K562 (cell line): ENCODE results near the gene TNF. TPM values are rescaled to one million over a fixed set of nuclear protein-coding genes. Genes with fewer than 3 reads are reported as not detected.

Source experiments
- E2F5 ChIP-seq: sonication (generic); formaldehyde crosslinking; IDR thresholded peaks from 2 replicates; pipeline ENCODE4 v1.8.0; 2022; ENCODE audit warnings: mild to moderate bottlenecking, missing genetic modification reagents
- ESRRA ChIP-seq: fragments of 450-650 bp; IDR thresholded peaks from 2 replicates; pipeline ENCODE4 v1.6.1; 2014; ENCODE audit warnings: low read depth, mild to moderate bottlenecking, moderate library complexity, borderline replicate concordance
- KAT7 ChIP-seq: sonication (generic); formaldehyde crosslinking; IDR thresholded peaks from 2 replicates; pipeline ENCODE4 v1.8.0; 2022; ENCODE audit warnings: missing genetic modification reagents, mild to moderate bottlenecking, borderline replicate concordance
- MAFK ChIP-seq: IDR thresholded peaks from 2 replicates; pipeline ENCODE4 v1.6.1; 2011; ENCODE audit warnings: low read length, improper control_type of control experiment
- MLLT1 ChIP-seq, 2 experiments: fragments of 450-650 bp; IDR thresholded peaks; 2 replicates each; pipeline ENCODE4 v1.6.1; 2016
- MYNN ChIP-seq, 2 experiments: sonication (generic); formaldehyde crosslinking in 1 of 2; IDR thresholded peaks; 2 replicates each; pipeline versions ENCODE4 v1.5.0 to v1.6.1; 2016 to 2020; ENCODE audit warnings: antibody characterized with exemption in 1 of 2, missing genetic modification reagents in 1 of 2
- NCOA1 ChIP-seq: fragments of 450-650 bp; IDR thresholded peaks from 2 replicates; pipeline ENCODE4 v1.6.1; 2016; ENCODE audit warnings: low read depth
- NR3C1 ChIP-seq: sonication (generic); formaldehyde crosslinking; IDR thresholded peaks from 2 replicates; pipeline ENCODE4 v1.8.1; 2022; ENCODE audit warnings: missing genetic modification reagents
- OTX1 ChIP-seq: fragments of 450-650 bp; formaldehyde crosslinking; IDR thresholded peaks from 2 replicates; pipeline ENCODE4 v1.4.0; 2022; ENCODE audit warnings: mild to moderate bottlenecking
- PHF8 ChIP-seq: fragments of 200-600 bp; sonication (generic); IDR thresholded peaks from 2 replicates; pipeline ENCODE4 v1.6.1; 2012; ENCODE audit warnings: mixed run types, mild to moderate bottlenecking, inconsistent platforms, low read length, moderate library complexity, borderline replicate concordance
- PREB ChIP-seq: sonication (generic); formaldehyde crosslinking; IDR thresholded peaks from 2 replicates; pipeline ENCODE4 v1.8.1; 2023; ENCODE audit warnings: mild to moderate bottlenecking, missing genetic modification reagents
- RNF219 ChIP-seq: fragments of 250-450 bp; sonication (Bioruptor Pico); IDR thresholded peaks from 2 replicates; pipeline ENCODE4 v1.5.0; 2022; ENCODE audit warnings: mild to moderate bottlenecking
- SMC3 ChIP-seq: conservative IDR thresholded peaks from 2 replicates; pipeline ENCODE4 v1.6.1; 2011; ENCODE audit warnings: low read depth, low read length, improper control_type of control experiment; ENCODE audit not compliant: insufficient read depth
- SNRNP70 ChIP-seq: fragments of 200-400 bp; formaldehyde crosslinking; optimal IDR thresholded peaks from 2 replicates; pipeline ENCODE3; 2017; ENCODE audit warnings: low read depth, low read length
- STAG1 ChIP-seq: sonication (generic); formaldehyde crosslinking; IDR thresholded peaks from 2 replicates; pipeline ENCODE4 v1.5.0; 2020; ENCODE audit warnings: missing genetic modification reagents, borderline replicate concordance
- SUPT5H ChIP-seq: fragments of 450-650 bp; IDR thresholded peaks from 2 replicates; pipeline ENCODE4 v1.6.1; 2016
- TBP ChIP-seq: optimal IDR thresholded peaks from 2 replicates; pipeline ENCODE3; 2011; ENCODE audit warnings: low read depth, low read length, improper control_type of control experiment
- TEAD2 ChIP-seq: fragments of 450-650 bp; IDR thresholded peaks from 2 replicates; pipeline ENCODE4 v1.6.1; 2016; ENCODE audit warnings: missing genetic modification characterization, control low read depth, missing compliant biosample characterization
- TRIM24 ChIP-seq, 2 experiments: fragments of 450-650 bp; IDR thresholded peaks; 2 replicates each; pipeline ENCODE4 v1.6.1; 2016
- ZBED1 ChIP-seq: IDR thresholded peaks from 2 replicates; pipeline ENCODE4 v1.6.1; 2014
- ZBTB7A ChIP-seq: IDR thresholded peaks from 2 replicates; pipeline ENCODE4 v1.6.1; 2011; ENCODE audit warnings: low read depth, mild to moderate bottlenecking, low read length, moderate library complexity, borderline replicate concordance; ENCODE audit not compliant: control insufficient read depth
- ZC3H8 ChIP-seq: fragments of 450-650 bp; IDR thresholded peaks from 2 replicates; pipeline ENCODE4 v1.6.1; 2017
- ZNF174 ChIP-seq: fragments of 250-450 bp; sonication (Bioruptor Pico); IDR thresholded peaks from 2 replicates; pipeline ENCODE4 v1.4.0; 2020; ENCODE audit warnings: mild to moderate bottlenecking
- ZNF408 ChIP-seq: fragments of 250-450 bp; sonication (Bioruptor Pico); IDR thresholded peaks from 2 replicates; pipeline ENCODE4 v1.4.0; 2020; ENCODE audit warnings: low read depth, mild to moderate bottlenecking, moderate library complexity
- polyA plus RNA-seq, 8 experiments: library from polyadenylated mRNA; depleted of rRNA in 4 of 8; stranded (reverse) in 5 of 8; unstranded in 3 of 8; fragments of >200 nt; fragmentation: Nextera tagmentation in 2 of 8; fragmentation: Illumina TruSeq in 1 of 8; extraction: Ambion mirVana in 2 of 8; extraction: Trizol in 1 of 8; gene quantifications; 2 replicates each; pipeline versions ENCODE4 v1.2.1 to v1.2.3, GENCODE V29; 2011 to 2014; ENCODE audit warnings: inconsistent platforms in 1 of 8, missing spikeins in 1 of 8
- total RNA-seq, 7 experiments: library from RNA; depleted of rRNA in 6 of 7; stranded (reverse); fragments of >200 nt in 6 of 7; fragmentation: Illumina TruSeq in 2 of 7; extraction: Trizol in 2 of 7; gene quantifications; 2 replicates each; pipeline versions ENCODE4 v1.2.1 to v1.2.3, GENCODE V29; 2011 to 2021; ENCODE audit warnings: low replicate concordance in 1 of 7

Gene TNF
- total and polyA plus RNA-seq, 9 of the 15 experiments (the other 6 are each of a cell fraction or from before 2014, with no cell fraction given), result 0.08 to 0.40 TPM; not detected in 7

GRCh38 chr6:31620586-31621319, 45.4 kb downstream of the TNF start, which contains the start of gene PRRC2A (continued):
- 0 out of 2 replicates have a peak, but pooled peaks have one; percentile 7 for TF ChIP-seq SMC3
- TF ChIP-seq ZC3H8, result no peak
- peak in 1 of 2 experiments; percentile 16; a peak in 1 of 4 replicates for TF ChIP-seq MLLT1 (IDR thresholded peaks at IDR 0.05)
- peak; percentile 59; the same call in 1 of the 2 replicates for TF ChIP-seq ZBTB7A
- TF ChIP-seq PHF8, result peak; percentile 75
- peak; percentile 95 for TF ChIP-seq TBP
- TF ChIP-seq PREB (CRISPR knock-in tag), result 0 out of 2 replicates have a peak, but pooled peaks have one; percentile 57
- TF ChIP-seq STAG1 (CRISPR knock-in tag), result peak; percentile 18; the same call in 1 of the 2 replicates
- peak; percentile 84 for TF ChIP-seq SUPT5H
- 0 out of 2 replicates have a peak, but pooled peaks have one; percentile 49 for TF ChIP-seq E2F5 (CRISPR knock-in tag)
- peak; percentile 51; the same call in 1 of the 2 replicates for TF ChIP-seq OTX1 (CRISPR knock-in tag)
- no peak for TF ChIP-seq ESRRA
- TF ChIP-seq NR3C1 (CRISPR knock-in tag), result 0 out of 2 replicates have a peak, but pooled peaks have one; percentile 61
- 0 out of 2 replicates have a peak, but pooled peaks have one; percentile 51 for TF ChIP-seq ZBED1
- 0 out of 2 replicates have a peak, but pooled peaks have one; percentile 32 for TF ChIP-seq NCOA1
- peak; percentile 78 for TF ChIP-seq KAT7
- no peak for TF ChIP-seq MAFK
- TF ChIP-seq TEAD2 (tag), result no peak
- TF ChIP-seq MYNN (IDR thresholded peaks at IDR 0.05), result 0 out of 2 replicates have a peak, but pooled peaks have one; percentile 13
- no peak for TF ChIP-seq MYNN (CRISPR knock-in tag; IDR thresholded peaks at IDR 0.05)
- no peak for TF ChIP-seq ZNF408 (CRISPR knock-in tag)
- no peak for TF ChIP-seq RNF219 (CRISPR knock-in tag)
- TF ChIP-seq SNRNP70, result no peak
- peak in 1 of 2 experiments; percentile 41; a peak in 1 of 4 replicates for TF ChIP-seq TRIM24 (IDR thresholded peaks at IDR 0.05)
- no peak for TF ChIP-seq ZNF174 (CRISPR knock-in tag)
